Lung (tissue), 12 donors: Measurements from ENCODE around the gene MUSK. TPM values are rescaled to one million over a fixed set of nuclear protein-coding genes. Genes with fewer than 3 reads are reported as not detected.

ENCODE experiments used
- ATAC-seq: fragments of 200-7000 bp; cut with Tn5 transposase; one replicate; pipeline ENCODE4 v1.9.1; 2020; ENCODE audit warnings: moderate number of reproducible peaks; ENCODE audit not compliant: insufficient read depth, low FRiP score
- DNase-seq, 3 donors: peaks; one replicate each; pipeline ENCODE4 v3.0.0-alpha.2; 2013 to 2017
- H3K27ac ChIP-seq, 2 donors: one replicate each; pipeline ENCODE4 v1.5.1; 2013; ENCODE audit warnings: mild to moderate bottlenecking in 2 of 2, moderate library complexity in 2 of 2, control low read depth in 1 of 2, inconsistent platforms in 1 of 2, low read depth in 1 of 2, low read length in 1 of 2
- H3K27me3 ChIP-seq, 3 donors: one replicate each; pipeline ENCODE4 v1.5.1; 2013; ENCODE audit warnings: low read length in 2 of 3; ENCODE audit not compliant: control insufficient read depth in 3 of 3, insufficient read depth in 3 of 3
- H3K36me3 ChIP-seq, 4 donors: one replicate each; pipeline ENCODE4 v1.5.1; 2013; ENCODE audit warnings: low read length in 4 of 4, mild to moderate bottlenecking in 1 of 4, moderate library complexity in 1 of 4; ENCODE audit not compliant: control insufficient read depth in 4 of 4, insufficient read depth in 4 of 4
- H3K4me1 ChIP-seq, 5 donors: one replicate each; pipeline ENCODE4 v1.5.1; 2013; ENCODE audit warnings: low read length in 5 of 5, mild to moderate bottlenecking in 2 of 5, moderate library complexity in 1 of 5; ENCODE audit not compliant: control insufficient read depth in 5 of 5, insufficient read depth in 5 of 5
- H3K4me3 ChIP-seq: one replicate; pipeline ENCODE4 v1.5.1; 2013; ENCODE audit warnings: mild to moderate bottlenecking, control low read depth, moderate library complexity
- H3K9ac ChIP-seq, 2 donors: one replicate each; pipeline ENCODE4 v1.5.1; 2013; ENCODE audit warnings: low read length in 2 of 2, control low read depth in 1 of 2; ENCODE audit not compliant: insufficient read depth in 1 of 2
- H3K9me3 ChIP-seq, 4 donors: one replicate each; pipeline ENCODE4 v1.5.1; 2013; ENCODE audit warnings: low read length in 3 of 4, mild to moderate bottlenecking in 1 of 4, moderate library complexity in 1 of 4; ENCODE audit not compliant: control insufficient read depth in 4 of 4, insufficient read depth in 3 of 4
- WGBS, 2 donors: extraction: QIAGEN DNeasy Blood & Tissue Kit; methylation state at CpG; one replicate each; pipeline ENCODE4 v1.1.7; 2013; 5-methylcytosine and 5-hydroxymethylcytosine counted together
- polyA plus RNA-seq, 2 donors: library from polyadenylated mRNA; stranded (reverse); fragments of 200-250 nt; gene quantifications; one replicate each; pipeline ENCODE4 v1.2.1, GENCODE V29; 2013
- total RNA-seq, 2 donors: library from RNA; depleted of rRNA in 1 of 2; stranded (reverse); fragments of >200 nt in 1 of 2; gene quantifications; one replicate each; pipeline ENCODE4 v1.2.1, GENCODE V29; 2014 to 2021
- TF ChIP-seq, protein P1 (sequence below): IDR thresholded peaks from 2 replicates; pipeline ENCODE4 v1.5.1; 2012; ENCODE audit warnings: mild to moderate bottlenecking; ENCODE audit errors: control extremely low read depth, extremely low read depth
- donor health status: control.
- donor health status: control.
- donor health status: Bipolar disorder and iron deficiency.
- donor health status: healthy.
- donor health status: DM: yes; HTN: yes; CAD: no.

The MUSK gene
- total and polyA plus RNA-seq, 4 donors: 0.14 to 2.8 (median 0.43) TPM

DNA sequence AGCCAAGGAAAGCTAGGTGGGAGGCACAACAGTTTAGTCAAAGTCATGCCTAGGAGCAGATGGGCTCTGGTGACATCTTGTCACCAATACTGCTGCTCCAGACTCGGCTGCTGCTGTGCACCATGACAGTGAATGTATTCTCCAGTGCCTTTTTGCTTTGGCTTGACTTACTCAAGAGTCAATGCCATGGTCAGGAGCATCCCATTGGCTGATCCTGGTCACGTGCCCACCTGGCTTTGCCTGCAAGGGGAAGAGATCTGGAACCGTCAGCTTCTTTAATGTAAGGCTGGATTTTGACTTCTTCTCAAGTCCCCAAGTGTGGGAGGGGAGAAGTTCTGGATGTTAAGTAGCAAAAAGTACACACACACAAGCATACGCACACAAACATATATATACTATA is 19.9 kb upstream of the MUSK start:
- peaks cover 0 to 4% (median 0%) of the 10 kb centered on the region in 5 donors for H3K4me1 ChIP-seq
- H3K9me3 ChIP-seq: no peaks in the 10 kb centered on the region
- H3K27me3 ChIP-seq: no peaks in the 10 kb centered on the region
- TF ChIP-seq, protein P1, sequence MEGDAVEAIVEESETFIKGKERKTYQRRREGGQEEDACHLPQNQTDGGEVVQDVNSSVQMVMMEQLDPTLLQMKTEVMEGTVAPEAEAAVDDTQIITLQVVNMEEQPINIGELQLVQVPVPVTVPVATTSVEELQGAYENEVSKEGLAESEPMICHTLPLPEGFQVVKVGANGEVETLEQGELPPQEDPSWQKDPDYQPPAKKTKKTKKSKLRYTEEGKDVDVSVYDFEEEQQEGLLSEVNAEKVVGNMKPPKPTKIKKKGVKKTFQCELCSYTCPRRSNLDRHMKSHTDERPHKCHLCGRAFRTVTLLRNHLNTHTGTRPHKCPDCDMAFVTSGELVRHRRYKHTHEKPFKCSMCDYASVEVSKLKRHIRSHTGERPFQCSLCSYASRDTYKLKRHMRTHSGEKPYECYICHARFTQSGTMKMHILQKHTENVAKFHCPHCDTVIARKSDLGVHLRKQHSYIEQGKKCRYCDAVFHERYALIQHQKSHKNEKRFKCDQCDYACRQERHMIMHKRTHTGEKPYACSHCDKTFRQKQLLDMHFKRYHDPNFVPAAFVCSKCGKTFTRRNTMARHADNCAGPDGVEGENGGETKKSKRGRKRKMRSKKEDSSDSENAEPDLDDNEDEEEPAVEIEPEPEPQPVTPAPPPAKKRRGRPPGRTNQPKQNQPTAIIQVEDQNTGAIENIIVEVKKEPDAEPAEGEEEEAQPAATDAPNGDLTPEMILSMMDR: no peak
- no peaks in the 10 kb centered on the region for H3K36me3 ChIP-seq
- H3K4me3 ChIP-seq: no peak overlapping the region
- H3K9ac ChIP-seq: no peak overlapping the region
- ATAC-seq (no peak), DNase-seq (no peak)
- H3K27ac ChIP-seq: peak overlapping the region in 1 of 2 donors; percentile 15
- WGBS, 2 donors: 72 to 86% methylated on average over 4 of the region's 4 CpGs

DNA sequence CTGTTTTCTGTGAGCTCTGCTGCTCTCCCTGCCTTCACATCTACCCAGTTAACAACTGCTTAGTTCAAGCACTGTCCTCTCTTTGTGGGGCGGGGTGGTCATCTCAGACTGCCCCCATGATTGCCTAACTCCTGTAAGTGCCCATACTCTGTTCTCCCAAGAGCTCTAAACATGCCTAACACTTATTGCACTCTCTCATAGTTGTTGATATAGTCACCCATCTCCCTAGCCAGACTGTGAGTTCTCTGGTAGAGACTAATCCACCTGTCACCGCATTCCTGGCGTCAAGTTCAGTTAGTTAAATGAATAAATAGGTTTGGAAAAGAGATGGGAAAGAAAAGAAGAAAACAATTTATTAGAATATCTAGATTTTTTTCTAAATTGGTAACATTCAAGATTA is 18.3 kb upstream of the MUSK start:
- Histone ChIP-seq H3K36me3 (no peaks in the 10 kb centered on the region), H3K9me3 (no peaks in the 10 kb centered on the region), H3K27ac (peak overlapping the region in 1 of 2 donors; percentile 28), H3K4me1 (peaks cover 0 to 4% (median 0%) of the 10 kb centered on the region in 5 donors), H3K9ac (no peak overlapping the region), H3K4me3 (no peak overlapping the region), H3K27me3 (no peaks in the 10 kb centered on the region)
- 84 to 93% methylated on average over 3 of the region's 3 CpGs for WGBS, 2 donors
- DNase-seq (no peak), ATAC-seq (no peak)
- TF ChIP-seq, protein P1: no peak

DNA sequence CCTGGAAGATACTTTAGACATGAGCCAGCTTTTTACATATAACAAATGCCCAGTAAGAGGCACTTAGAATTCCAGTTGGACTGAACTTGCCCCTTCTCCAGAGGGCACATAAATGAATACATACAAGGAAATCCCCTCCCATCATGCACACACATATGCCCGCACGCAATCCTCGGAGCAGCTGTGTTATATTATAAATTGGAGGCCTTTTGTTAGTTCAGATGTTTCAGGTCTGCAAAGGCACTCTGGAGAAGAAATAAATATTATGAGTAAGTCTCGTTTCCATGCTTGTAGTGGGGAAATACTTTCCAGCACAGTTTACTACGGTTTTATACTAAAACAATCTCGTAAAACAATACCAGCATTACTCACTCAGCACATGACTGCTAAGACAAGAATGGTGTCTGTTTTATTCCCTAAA is 17.6 kb upstream of the MUSK start:
- peaks cover 0 to 4% (median 0%) of the 10 kb centered on the region in 5 donors for H3K4me1 ChIP-seq
- TF ChIP-seq, protein P1: no peak
- H3K4me3 ChIP-seq: no peak overlapping the region

More for the DNA sequence above, 17.6 kb upstream of the MUSK start:
- Histone ChIP-seq H3K9me3 (no peaks in the 10 kb centered on the region), H3K27me3 (no peaks in the 10 kb centered on the region), H3K9ac (no peak overlapping the region), H3K36me3 (no peaks in the 10 kb centered on the region), H3K27ac (peak overlapping the region in 1 of 2 donors; percentile 74)
- ATAC-seq (no peak), DNase-seq (peak; percentile 32 to 59 (median 54))
- 57 to 65% methylated on average over 6 of the region's 6 CpGs for WGBS, 2 donors
